Retinal pigment epithelial cell (primary cell): ENCODE measurements around the gene CRTC1.

Source experiments
- DNase-seq: peaks from one replicate; pipeline ENCODE4 v3.0.0-alpha.2; 2010; ENCODE audit warnings: low read depth
- H3K4me3 ChIP-seq: 2 replicates; pipeline ENCODE4 v1.5.1; 2011; ENCODE audit warnings: mild to moderate bottlenecking, low read length, control low read depth, moderate library complexity
- CTCF ChIP-seq: conservative IDR thresholded peaks from 2 replicates; pipeline ENCODE4 v1.5.1; 2011; ENCODE audit warnings: low read depth, low read length, control low read depth, inconsistent platforms

The CRTC1 gene

GRCh38 chr19:18751571-18751970, 68.1 kb downstream of the CRTC1 start:
- no peak for TF ChIP-seq CTCF
- H3K4me3 ChIP-seq, result no peak overlapping the region
- no peak for DNase-seq

GRCh38 chr19:18754501-18754900, 71.0 kb downstream of the CRTC1 start:
- TF ChIP-seq CTCF, result no peak
- DNase-seq, result no peak
- H3K4me3 ChIP-seq, result no peak overlapping the region

GRCh38 chr19:18756896-18757295, 73.4 kb downstream of the CRTC1 start:
- H3K4me3 ChIP-seq, result no peak overlapping the region
- TF ChIP-seq CTCF, result no peak
- no peak for DNase-seq

DNA sequence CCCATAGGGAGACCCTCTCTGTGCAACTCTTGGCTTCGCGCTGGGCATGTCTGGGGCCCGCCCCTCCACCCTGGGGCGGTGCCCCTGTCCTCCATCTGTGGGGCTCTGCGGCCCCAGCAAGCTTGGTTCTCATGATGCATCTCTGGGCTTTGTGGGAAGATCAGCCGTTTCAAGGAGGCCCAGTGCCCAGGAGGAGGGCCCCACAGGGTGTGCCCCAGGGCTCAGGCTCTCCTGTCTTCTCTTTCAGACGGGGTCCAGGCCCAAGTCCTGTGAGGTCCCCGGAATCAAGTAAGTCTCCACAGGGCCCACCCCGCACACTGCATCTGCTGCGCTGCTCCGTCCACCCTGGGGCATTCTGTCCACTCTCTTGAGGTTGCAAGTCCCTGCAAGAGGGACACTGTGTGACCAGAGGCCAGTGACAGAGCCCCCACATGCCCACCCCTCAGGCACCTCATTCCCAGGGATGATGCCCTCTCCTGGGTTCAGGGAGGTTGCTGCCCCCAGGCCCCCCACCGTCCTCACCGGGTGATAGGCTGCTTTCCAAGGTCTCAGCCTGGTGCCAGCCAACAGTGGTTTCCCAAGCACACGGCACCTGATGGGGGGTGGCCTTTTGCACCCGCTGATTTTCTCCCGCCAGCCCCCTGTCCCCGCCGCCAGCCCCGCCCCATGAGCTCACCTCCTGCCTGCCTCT, 76.0 kb downstream of the CRTC1 start:
- no peak for TF ChIP-seq CTCF
- H3K4me3 ChIP-seq, result no peak overlapping the region
- DNase-seq, result no peak

DNA sequence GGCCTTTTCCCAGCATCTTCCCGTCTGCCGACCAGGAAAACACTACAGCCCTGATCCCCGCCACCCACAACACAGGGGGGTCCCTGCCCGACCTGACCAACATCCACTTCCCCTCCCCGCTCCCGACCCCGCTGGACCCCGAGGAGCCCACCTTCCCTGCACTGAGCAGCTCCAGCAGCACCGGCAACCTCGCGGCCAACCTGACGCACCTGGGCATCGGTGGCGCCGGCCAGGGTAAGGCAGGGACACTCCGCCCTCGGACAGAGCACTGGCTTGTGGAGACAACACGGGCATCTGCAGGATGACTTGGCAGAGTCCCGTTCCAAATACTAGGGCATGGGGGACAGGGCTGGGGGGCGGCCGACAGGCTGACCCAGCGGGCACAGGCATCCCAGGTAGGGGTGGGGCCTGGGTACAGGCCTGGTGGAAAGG, 76.5 kb downstream of the CRTC1 start:
- H3K4me3 ChIP-seq, result no peak overlapping the region
- DNase-seq, result no peak
- no peak for TF ChIP-seq CTCF

DNA sequence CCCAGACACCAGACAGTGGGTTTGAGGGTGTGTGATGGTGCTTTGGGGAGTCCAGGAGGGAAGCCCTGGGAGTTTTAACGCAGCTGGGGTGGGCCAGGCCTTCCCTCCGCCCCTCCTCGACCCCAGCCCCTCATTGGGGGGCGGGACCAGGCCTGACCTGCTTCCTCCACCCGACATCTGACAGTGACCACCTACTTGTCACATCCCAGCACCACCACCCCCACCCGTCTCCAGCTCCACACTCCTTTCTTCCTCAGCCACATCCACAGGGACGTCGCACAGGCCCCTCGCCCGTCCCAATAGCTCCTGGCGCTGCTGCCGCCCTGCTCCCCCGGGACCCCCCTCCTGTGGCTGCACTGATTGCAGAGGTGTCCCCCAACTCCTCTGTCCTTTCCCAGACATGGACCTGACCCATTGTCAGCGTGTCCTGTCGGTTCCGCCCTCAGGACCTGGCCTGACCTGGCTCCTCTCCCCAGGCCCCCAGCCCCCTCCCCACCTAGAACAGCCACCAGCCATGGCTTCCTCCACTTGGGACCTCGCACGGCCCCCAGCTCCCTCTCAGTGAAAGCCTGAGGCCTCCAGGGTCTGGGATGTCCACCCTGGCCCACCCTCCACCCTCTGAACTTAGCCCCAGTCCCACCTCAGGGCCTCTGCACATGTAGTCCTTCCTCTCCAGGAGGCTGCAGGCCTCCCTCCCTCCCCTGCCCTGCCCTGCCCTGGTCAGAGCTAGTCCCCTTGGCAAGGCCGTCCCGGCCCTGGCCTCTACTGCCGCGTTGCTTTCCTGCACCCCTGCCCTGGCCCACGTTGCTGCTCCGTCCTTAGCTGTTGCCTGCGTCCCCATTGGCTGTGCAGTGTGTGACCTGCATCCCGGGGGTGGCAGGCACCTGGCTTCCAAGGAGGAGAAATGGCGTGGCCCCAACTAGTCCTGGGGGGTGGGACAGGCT, 77.2 kb downstream of the CRTC1 start:
- DNase-seq, result no peak

More for the DNA sequence above, 77.2 kb downstream of the CRTC1 start:
- TF ChIP-seq CTCF, result no peak
- no peak overlapping the region for H3K4me3 ChIP-seq
